Measurements from ENCODE around the gene RARB.

Gene RARB

DNA sequence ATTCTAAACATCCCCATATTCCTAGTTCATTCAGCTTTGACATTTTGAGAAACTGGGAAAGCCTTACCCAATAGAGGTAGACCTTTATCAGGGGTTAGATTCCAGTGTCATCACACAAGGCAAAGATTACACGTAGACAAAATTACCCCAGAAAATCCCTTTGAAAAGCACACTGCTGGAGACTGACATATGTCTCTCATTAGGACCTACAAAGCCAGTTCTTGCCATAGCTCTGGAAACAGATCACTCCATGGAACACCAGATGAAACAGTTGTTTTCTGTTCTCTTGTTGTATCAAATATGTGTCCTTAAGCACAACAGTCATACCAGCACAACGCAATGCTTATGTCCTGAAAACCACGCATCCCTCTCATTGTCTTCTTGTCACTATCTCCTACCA is 44.7 kb downstream of the RARB start:
- no peak for DNase-seq

DNA sequence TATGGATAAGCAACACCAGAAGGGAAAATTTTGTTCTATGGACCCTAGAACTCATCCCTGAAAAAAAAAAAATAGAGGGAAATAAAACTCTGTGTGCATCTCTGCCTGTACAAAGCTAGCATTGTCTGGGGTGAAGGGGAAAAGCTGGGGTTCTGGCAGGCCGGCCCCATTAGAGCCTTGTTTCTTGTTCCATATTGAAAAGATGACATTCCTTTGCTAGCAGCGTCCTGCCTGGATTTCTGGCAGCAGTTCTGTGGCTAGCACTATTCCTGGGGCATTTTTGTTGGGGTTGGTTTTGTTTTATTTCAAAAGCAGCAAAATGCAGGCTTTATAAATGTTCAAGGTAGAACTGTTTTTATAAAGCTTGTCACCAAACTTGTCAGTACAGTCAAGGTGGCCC is 45.2 kb downstream of the RARB start:
- DNase-seq = no peak

DNA sequence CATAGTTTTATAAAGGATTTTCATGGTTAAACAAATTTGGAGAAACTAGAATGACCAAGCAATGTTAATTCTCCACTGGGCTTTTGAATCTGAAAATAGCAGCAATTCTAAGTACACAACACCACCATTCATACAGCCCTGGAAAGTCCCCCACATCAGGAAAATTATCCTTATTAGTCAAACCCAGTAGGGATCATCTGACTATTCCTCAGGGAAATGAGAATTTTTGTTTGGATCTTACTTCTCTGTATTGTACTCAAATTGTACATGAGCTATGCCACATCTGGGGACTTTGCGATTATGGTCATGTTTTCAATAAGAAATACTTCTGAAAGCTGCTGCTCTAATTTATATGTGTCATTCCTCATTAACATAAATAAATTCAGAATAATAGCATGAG is 46.0 kb downstream of the RARB start:
- DNase-seq = no peak

DNA sequence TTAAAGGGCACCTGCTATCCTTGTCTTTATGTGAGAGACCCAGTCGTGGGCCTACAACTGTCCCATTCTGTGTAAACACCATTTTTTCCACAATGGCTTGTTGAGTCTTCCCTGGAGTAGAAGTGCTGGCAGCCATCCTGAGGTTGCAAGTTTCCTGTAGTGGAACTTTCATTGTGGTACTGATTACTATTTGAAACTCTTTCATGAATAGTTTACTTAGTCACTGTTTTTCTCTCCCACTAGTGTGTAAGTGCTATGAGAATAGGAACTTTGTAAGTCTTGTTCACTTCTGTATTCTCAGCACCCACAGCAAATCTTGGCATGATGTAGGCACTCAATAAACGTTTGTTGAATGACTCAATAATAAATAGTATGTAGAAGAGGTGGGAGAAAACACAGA is 48.6 kb downstream of the RARB start:
- no peak for DNase-seq

DNA sequence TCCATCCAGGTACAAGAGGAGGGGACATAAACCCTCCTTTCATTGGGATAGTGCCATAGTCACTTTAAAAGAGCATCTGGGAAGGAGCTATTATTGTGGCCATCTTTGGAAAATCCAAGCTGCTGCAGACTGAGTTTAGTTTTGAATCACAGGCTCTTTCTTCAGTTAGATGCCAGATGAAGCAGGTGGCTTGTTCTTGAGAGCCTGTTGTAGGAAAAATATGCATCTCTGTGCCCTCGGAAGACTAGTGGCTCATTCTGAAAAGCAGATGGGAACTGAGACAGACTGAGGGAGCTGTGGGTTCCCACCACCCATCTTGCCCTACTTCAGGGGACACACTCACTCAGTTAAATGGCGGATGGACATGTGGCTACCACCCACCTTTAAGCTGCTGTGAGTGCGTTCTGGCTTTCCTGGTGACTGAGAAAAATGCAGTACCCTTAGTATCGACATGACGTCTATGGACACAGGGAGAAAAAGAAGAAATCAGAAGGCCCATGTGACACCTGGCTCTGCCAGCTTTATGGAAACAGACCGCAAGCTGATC is 50.2 kb downstream of the RARB start:
- no peak for DNase-seq

DNA sequence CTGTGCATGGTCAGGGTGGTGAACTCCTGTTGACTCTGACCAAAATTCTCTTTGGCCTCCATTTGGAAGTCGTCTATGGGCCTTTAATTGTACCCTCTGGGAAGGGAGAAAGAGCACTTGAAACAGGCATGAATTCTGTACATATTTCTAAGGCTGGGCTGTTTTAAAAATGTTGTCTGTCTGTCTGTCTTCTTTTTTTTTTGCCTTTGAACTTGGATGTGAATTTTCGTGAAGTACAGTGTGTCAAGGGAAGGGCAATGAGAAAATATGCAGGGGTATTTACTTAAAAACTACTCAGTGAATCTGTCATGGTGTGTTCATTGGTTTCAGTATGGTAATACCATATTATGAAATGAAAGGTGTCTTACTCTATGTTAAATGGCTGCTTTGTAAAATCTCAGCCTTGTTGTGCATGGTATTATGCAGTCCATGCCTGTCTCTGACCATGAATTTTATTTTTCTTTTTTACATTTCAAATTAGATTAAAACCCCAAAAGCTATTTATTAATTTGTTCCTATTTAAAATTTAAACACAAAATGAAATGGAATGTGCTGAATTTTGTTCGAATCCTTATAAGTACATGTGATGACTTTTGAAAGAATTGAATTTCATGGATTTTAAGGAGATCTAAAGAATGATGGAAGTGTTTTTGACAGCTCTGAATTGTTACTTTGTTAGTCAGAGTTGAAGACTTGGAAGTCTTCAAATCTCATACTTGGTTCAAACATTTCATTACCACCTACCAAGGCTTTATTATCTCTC is 51.1 kb downstream of the RARB start:
- DNase-seq = no peak

DNA sequence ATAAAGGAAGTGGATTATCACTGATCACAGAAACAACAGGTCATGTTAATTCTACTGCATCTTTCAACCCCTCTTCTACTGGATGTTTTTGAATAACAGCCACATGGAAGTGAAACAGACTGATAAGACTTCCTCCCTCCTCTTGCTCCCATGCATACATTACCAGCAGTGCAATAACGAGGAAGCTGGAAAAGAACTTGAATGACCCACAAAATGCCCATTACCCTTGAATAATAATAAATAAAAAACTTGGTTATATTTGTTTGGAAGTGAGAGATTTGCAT is 51.6 kb downstream of the RARB start:
- no peak for DNase-seq

DNA sequence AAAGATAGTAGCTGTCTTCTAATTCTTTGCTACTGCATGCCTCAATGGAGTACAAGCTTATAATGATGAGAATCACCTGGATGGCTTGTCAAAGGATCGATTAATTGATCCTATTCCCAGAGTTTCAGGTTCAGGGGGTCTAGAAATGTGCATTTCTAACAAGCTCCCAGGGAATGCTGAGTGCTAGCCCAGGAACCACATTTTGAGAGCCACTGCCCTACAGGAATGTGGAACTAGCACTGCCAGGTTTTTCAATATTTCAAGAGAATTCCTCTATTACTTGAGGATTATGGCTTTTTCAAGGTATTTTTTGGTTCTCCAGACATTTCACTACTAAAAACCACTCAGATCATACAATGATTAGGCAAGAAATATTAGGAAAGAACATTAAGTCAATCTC is 52.7 kb downstream of the RARB start:
- no peak for DNase-seq

DNA sequence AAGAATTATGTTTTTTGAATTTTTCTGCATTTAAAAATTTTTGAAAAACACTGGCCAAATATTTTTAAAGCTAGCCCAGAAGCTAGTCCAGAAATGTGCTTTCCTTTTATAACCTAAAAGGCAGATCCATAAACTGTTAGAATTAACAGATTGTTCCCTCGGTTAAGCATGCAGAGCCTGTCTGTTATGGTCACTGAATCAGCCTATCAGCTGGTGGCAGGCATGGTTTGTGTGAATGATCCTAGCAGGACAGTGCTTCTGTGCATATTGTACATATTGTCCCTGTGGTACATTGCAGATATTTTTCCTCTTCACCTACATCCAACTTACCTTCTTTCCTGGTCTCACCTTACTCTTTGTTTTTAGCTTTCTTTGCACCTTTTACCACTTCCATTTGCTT is 53.3 kb downstream of the RARB start:
- no peak for DNase-seq

DNA sequence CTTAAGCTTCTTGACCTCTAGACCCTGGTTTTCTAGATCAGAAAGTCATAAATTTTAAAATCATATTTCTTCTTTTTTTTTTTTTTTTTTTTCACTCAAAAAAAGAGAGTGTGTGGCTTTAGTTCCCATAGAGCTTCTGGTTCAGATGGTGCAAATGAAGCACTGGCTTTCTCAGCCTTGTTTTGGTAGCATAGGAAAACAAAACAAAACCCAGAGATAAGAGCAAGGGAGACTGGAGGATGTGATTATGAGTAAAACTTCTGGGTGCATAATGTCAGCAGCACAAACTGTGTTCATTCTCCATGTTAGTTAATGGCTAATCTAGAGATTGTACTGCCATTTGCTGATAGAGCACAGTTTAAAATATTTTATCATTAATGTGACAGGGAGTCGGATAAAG is 55.4 kb downstream of the RARB start:
- no peak for DNase-seq

DNA sequence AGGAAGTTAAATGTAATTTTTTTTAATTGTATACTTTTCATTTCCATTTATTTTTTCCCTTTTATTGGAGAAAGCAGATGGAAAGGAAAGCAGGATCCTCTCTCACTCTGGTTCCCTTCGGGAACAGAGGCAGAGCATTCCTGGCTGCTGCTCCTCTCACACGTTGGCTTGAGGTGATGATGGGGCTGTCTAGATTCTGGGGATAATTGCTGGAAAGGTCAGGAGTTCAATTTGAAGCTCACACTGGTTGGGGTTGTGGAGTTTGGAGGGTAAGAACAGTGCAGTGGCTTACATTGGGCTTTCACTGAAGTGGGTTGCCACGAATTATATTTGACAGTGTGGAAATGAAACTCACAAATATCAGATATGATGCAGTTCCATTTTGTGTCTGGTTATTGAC is 57.6 kb downstream of the RARB start:
- DNase-seq = no peak

DNA sequence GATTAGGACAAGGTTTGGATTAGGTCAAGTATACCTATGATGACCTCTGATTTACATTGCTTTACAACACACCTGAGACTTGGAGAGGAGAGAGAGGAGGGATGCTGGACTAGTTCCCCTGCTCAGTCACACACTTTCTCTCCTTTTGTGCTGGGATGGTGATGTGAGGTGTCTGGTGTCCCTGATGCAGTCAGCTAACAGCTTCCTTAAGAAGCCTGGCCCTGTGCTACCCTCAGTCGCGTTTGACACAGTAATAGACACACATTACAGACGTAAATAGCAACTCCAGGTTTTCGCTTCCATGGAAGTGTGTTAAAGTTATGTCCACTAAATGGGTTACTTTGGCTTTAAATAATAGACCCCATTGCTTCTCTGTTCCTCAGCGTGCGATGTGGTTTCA is 58.9 kb downstream of the RARB start:
- no peak for DNase-seq

DNA sequence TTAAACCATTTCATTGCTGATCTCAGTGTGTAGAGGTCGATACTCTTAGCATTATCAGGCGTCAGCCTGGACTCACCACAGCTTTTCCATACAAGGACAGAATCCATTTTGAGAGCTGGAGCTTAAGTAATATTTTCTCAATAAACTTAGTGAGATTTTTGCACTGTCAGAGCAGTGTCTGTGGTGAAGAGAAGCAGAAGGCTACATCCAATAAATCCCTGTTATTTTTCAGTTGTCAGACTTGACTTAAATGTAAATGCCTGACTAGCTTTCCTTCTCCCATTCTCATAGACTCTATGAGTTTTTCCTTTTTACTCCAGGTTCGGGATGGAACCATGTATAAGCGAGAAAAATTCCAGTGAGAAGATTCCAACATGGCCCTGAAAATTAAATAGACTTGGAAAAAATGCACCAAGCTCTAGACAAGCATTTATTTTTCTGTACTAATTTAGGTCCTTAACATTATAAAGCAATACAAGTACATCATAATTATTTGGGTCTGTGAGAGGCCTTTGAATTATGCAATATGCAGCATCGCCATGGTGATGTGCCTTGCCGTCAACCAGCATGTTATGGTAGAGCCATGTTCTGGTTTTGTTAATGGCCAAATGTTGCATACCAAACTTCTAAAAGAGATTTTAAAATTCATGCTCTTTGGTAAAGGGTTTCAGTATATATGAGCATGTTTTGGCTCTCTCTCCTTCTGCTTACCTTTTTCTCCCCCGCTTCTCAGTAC is 62.0 kb downstream of the RARB start:
- no peak for DNase-seq

DNA sequence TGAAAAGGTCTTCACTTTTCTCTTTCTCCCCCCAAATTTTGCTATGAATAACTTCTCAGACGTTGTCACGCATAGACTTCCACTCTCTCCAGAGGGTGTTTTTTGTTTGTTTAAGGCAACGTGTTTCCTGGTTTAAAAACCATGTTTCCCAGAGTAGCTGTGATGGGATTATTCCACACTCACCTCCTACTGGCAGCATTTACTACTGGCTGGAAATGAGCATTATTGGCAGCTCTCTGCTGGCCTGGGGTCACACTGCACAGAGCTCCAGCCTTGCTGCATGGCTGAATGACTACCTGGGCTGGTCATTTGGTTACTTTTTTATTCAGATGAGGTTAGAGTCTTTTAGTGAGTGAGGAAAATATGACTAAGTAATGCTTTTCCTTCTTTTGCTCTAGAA is 65.2 kb downstream of the RARB start:
- DNase-seq = peak; percentile 55

DNA sequence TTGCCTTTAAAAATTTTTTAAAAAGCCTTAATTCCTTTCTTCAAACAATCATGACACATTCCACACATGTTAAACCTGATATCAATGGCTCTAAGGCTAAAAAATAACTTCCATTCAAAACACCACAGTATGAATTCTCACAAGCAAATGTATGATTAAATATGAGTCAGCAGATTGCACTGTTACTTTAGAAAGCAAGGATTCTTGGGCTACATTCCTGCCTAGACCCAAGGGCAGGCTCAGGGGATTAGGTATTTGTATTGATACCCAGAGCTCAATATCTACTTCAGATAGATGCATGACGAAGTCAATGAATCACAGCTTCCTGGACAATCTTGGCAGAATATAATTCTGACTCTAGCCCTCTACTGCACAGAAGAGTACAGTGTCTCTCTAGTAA is 65.7 kb downstream of the RARB start:
- no peak for DNase-seq

DNA sequence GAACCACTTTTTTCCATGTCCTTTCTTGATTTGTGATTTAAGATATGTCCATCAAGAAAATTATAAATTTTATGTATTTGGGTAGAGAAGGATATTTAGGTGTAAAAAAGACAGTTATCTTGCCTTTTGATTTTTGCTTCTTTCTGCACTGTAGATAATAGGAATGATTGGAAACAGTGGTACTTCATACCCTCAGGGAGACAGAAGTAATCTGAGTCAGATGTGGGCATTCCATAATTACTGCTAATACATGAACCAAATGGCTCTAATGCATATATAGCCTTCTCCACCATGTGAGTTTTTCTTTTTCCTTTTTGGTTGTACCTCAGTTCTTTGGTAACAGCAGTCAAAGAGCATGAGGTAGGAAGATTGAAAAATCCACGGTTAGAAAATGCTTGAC is 67.2 kb downstream of the RARB start:
- DNase-seq = no peak

DNA sequence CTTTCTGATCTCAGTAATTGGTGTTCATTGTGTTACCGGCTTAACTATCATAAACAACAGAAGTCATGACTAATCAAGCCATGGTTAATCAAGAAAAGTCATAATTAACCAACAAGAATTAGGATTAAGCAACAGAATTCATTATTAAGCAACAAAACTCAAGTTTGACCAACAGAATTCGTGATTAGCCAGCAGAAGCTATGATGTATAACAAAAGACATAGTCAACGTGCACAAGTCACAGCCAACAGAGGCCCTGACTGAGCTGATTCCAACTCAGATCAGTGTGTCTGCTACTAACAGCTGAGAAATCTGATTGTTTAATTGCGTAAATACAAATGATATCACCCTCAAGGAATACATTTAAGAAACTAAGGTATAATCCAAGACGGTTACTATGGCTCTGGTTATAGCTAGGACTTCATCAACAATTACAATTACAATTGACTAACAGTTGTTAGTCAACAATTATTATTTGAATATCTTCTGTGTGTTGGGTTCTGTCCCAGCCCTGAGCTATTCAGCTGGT is 67.7 kb downstream of the RARB start:
- DNase-seq = no peak

DNA sequence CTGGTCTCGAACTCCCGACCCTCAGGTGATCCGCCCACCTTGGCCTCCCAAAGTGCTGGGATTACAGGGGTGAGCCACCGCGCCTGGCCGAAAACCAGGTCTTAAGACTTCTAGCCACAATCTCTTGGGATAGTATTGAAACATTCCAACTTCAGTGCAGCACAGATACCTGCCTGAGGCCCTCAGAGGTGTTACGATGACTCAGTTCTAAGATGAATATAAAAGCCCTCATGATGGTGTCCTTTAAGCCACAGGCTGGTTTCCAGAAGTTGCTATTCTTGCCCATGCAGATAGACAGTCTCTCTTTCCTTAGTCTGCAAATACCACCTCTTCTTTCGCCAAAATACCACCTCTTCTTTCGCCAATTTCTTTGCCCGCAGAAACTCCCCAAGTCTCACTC is 69.0 kb downstream of the RARB start:
- no peak for DNase-seq

DNA sequence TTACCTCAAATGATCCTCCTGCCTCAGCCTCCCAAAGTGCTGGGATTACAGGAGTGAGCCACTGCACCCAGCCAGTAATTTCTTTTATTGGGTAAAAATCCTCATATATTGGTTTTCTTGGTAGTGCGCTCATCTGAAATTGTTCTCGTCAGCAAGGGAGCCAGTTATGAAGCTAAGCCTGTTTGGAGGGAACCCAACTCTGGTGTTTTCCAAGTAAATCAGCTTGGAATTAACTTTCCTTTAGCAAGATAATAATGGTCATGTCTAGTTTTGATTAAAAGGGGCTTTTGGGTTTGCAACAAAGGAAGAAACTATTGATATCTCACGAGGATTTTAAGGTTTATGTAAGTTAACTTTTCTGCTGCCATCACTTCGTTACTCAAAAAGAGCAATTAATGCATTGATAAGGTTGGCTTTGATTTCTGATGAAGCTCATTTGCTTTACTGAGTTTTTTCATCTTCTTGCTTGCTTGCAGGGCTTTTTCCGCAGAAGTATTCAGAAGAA is 72.7 kb downstream of the RARB start:
- no peak for DNase-seq

DNA sequence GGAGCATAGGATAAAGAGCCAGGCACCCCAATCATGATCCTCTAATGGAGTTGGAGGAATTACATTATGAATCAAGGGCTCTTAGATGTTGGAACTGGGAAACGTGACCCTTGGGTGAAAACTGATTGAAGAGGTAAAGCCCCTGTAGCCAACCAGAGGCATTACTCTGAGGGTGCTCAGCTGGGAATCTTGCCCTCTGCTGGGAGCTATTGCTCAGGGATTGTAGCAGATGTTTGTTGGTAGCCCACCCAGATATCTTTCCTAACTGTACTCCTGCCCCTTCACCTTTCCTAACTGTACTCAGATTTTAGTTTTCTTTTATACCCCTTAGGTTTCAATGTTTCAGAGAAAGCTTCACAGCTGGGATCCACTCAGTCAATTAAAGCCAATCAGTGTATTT is 74.2 kb downstream of the RARB start:
- DNase-seq = no peak

DNA sequence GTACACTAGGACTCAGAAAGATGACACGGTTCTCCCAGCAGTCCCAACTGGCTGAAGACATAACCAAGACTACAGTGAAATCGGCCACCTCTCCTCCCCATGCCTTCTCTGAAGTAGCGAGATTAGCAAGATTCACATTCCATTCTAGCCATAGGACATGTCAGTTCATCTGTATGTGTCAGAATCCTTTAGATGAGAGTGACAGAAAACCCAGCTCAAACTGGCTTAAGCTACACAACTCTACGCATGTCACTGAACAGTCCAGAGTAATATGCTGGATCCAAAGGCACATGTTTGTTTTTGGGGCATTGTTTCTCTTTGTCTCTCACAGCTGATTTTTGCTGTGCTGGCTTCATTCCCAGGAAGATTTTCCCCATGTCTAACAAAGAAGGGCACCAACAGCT is 75.8 kb downstream of the RARB start:
- DNase-seq = no peak

DNA sequence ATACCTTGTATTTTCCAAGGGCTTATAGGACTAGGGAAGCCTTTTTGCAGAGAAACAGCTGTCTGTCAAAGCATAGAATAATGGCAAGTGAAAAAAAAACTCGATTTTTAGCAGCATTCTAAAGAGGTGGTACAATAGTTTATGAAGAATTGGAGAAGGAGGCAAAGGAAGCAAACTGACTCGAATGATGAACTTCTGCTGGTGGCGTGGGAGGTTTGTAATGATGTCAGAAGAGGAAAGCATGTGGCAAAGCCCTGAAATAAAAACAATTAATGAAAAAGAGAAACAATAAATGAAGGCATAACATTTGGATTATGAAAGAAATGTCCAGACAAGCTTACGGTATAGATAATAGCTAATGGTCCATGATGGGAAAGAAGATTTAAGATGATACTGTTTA is 77.5 kb downstream of the RARB start:
- no peak for DNase-seq

DNA sequence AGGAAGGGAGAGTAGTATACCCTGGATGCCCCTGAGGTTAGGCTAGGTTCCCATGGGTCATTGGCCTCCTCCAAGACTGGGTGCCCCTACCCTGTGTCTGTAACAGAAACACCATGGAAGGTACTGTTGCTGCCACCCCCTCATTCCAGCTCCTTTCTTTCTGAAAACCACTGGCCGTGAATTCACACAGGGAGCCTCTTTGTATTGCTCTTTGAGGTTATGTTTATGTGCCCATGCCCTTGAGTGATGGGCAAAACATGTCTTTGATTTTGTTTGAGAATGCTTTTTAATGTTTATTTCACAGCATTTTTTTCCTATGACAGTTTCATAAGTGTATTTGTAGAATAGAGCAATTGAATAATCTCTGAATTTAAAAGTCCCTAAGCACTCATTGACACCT is 79.7 kb downstream of the RARB start:
- DNase-seq = no peak

DNA sequence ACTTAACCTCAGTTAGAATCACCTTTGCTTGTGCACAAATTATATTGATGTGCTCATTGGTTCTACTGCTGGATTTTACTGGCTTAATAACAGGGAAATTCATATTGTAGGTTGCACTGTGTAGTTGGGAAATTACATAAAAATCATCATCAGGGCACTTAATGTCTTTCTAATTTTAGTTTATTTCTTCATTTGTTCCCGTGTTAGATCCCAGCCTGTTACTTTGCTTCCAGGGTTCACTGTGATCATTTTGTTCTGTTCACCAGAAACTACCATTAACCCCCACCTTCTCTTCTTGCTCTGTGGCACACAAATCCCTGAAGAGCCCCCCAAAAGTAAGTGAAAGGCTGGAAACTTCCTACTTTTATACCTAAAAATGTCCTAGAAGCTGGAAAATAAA is 80.4 kb downstream of the RARB start:
- DNase-seq = no peak
